WI38 (cell line): ENCODE results near the gene ZNF185.

ENCODE experiments used
- H3K4me3 ChIP-seq: 2 replicates; pipeline ENCODE4 v1.5.1; 2011; ENCODE audit warnings: low read depth, mild to moderate bottlenecking, control low read depth, low read length
- CTCF ChIP-seq: IDR thresholded peaks from 2 replicates; pipeline ENCODE4 v1.5.1; 2012; ENCODE audit warnings: low read depth, mild to moderate bottlenecking, control low read depth, low read length

Gene ZNF185

GRCh38 chrX:152884171-152884570 lies 13.7 kb upstream of the ZNF185 start:
- no peak overlapping the region for H3K4me3 ChIP-seq
- no peak for TF ChIP-seq CTCF

- TF ChIP-seq CTCF = no peak
- H3K4me3 ChIP-seq = no peak overlapping the region
Observed at GRCh38 chrX:152886716-152887115, 11.2 kb upstream of the ZNF185 start.

- TF ChIP-seq CTCF = no peak
- no peak overlapping the region for H3K4me3 ChIP-seq
Observed at GRCh38 chrX:152892499-152892898, 5.4 kb upstream of the ZNF185 start.

GRCh38 chrX:152892999-152893891 lies 4.6 kb upstream of the ZNF185 start:
- H3K4me3 ChIP-seq = no peak overlapping the region
- no peak for TF ChIP-seq CTCF

GRCh38 chrX:152893980-152894610 lies 3.8 kb upstream of the ZNF185 start:
- H3K4me3 ChIP-seq = no peak overlapping the region
- no peak for TF ChIP-seq CTCF

GRCh38 chrX:152895121-152895520 lies 2.7 kb upstream of the ZNF185 start:
- no peak for TF ChIP-seq CTCF
- no peak overlapping the region for H3K4me3 ChIP-seq
